EL (cell line): ENCODE measurements around the gene SEMA3B.
A peak's percentile ranks its signal among the peaks of the same experiment; 100 is the strongest.
"Not testable (repeated sequence)": the region's sequence is repeated elsewhere in the genome, so short reads cannot be mapped to it uniquely, and the experiment has no call there.

ENCODE experiments used
- DNase-seq: peaks from one replicate; pipeline ENCODE4 v3.0.0-alpha.2; 2016

Gene SEMA3B

GRCh38 chr3:50268703-50269451 is at the start of gene SEMA3B:
TSS of gene SEMA3B (plus strand) at chr3:50269147. CDS start at chr3:50269241, 94 bp downstream.
- peak; percentile 89 for DNase-seq

GRCh38 chr3:50219285-50219684 is 49.7 kb upstream of the SEMA3B start:
- no peak for DNase-seq

GRCh38 chr3:50220109-50220508 is 48.8 kb upstream of the SEMA3B start:
- DNase-seq: no peak

GRCh38 chr3:50221051-50221410 is 47.9 kb upstream of the SEMA3B start:
- DNase-seq: no peak

- no peak for DNase-seq
These were observed 47.4 kb upstream of the SEMA3B start for GRCh38 chr3:50221411-50222168.

- DNase-seq: no peak
These were observed 46.8 kb upstream of the SEMA3B start for GRCh38 chr3:50222169-50222528.

GRCh38 chr3:50224639-50225038 is 44.3 kb upstream of the SEMA3B start:
- no peak for DNase-seq

- DNase-seq: peak; percentile 60
These were observed 42.0 kb upstream of the SEMA3B start for GRCh38 chr3:50226888-50227389.

GRCh38 chr3:50227390-50228183 is 41.4 kb upstream of the SEMA3B start:
- DNase-seq: peak; percentile 91

- not testable (repeated sequence) for DNase-seq
These were observed 40.7 kb upstream of the SEMA3B start for GRCh38 chr3:50228184-50228763.

- DNase-seq: no peak
These were observed 39.5 kb upstream of the SEMA3B start for GRCh38 chr3:50229490-50229889.

- DNase-seq: no peak
These were observed 38.7 kb upstream of the SEMA3B start for GRCh38 chr3:50230104-50230793.

- no peak for DNase-seq
These were observed 38.2 kb upstream of the SEMA3B start for GRCh38 chr3:50230794-50231125.

GRCh38 chr3:50231581-50231980 is 37.4 kb upstream of the SEMA3B start:
- no peak for DNase-seq

GRCh38 chr3:50232303-50232702 is 36.6 kb upstream of the SEMA3B start:
- no peak for DNase-seq

- no peak for DNase-seq
These were observed 35.8 kb upstream of the SEMA3B start for GRCh38 chr3:50233176-50233575.

GRCh38 chr3:50235716-50236483 is 33.0 kb upstream of the SEMA3B start, which contains the start of gene GNAI2:
TSS of gene GNAI2 (plus strand) at chr3:50236204. CDS start at chr3:50236336, 132 bp downstream.
- peak; percentile 99 for DNase-seq

GRCh38 chr3:50236484-50237132 is 32.3 kb upstream of the SEMA3B start:
- no peak for DNase-seq

GRCh38 chr3:50237133-50237651 is 31.8 kb upstream of the SEMA3B start:
- peak; percentile 62 for DNase-seq

GRCh38 chr3:50237754-50238548 is 31.0 kb upstream of the SEMA3B start:
- DNase-seq: peak; percentile 92
